HepG2 (cell line): ENCODE results near the gene CENPP. TPM values are rescaled to one million over a fixed set of nuclear protein-coding genes. Genes with fewer than 3 reads are reported as not detected.

Source experiments
- AHR ChIP-seq: IDR thresholded peaks from 2 replicates; pipeline ENCODE4 v1.6.1; 2018; ENCODE audit warnings: missing genetic modification reagents, missing compliant biosample characterization
- DBP ChIP-seq: sonication (generic); formaldehyde crosslinking; IDR thresholded peaks from 2 replicates; pipeline ENCODE4 v1.4.0; 2020; ENCODE audit warnings: missing genetic modification reagents; ENCODE audit errors: not compliant biosample characterization
- HNF1A ChIP-seq, 2 experiments: sonication (generic) in 1 of 2; formaldehyde crosslinking in 1 of 2; IDR thresholded peaks; 2 replicates each; pipeline versions ENCODE4 v1.4.0 to v1.6.1; 2016 to 2020; ENCODE audit warnings: borderline replicate concordance in 1 of 2, low read depth in 1 of 2, mild to moderate bottlenecking in 1 of 2, missing genetic modification reagents in 1 of 2
- HNF4A ChIP-seq: sonication (generic); formaldehyde crosslinking; IDR thresholded peaks from 2 replicates; pipeline ENCODE4 v1.4.0; 2020; ENCODE audit warnings: missing genetic modification reagents
- KLF16 ChIP-seq, 2 experiments: sonication (generic) in 1 of 2; formaldehyde crosslinking in 1 of 2; IDR thresholded peaks; 2 replicates each; pipeline versions ENCODE4 v1.6.1 to v1.8.0; 2016 to 2023; ENCODE audit warnings: missing genetic modification reagents in 2 of 2, missing compliant biosample characterization in 1 of 2
- MYC ChIP-seq: sonication (generic); formaldehyde crosslinking; IDR thresholded peaks from 2 replicates; pipeline ENCODE4 v1.9.0; 2021; ENCODE audit warnings: missing genetic modification reagents, borderline replicate concordance
- PAF1 ChIP-seq: IDR thresholded peaks from 2 replicates; pipeline ENCODE4 v1.6.1; 2016; ENCODE audit warnings: missing genetic modification reagents, missing compliant biosample characterization
- PCBP1 ChIP-seq: fragments of 200-400 bp; formaldehyde crosslinking; IDR thresholded peaks from 2 replicates; pipeline ENCODE4 v1.6.1; 2017; ENCODE audit warnings: mild to moderate bottlenecking, low read depth, low read length, borderline replicate concordance
- POGZ ChIP-seq: sonication (generic); formaldehyde crosslinking; IDR thresholded peaks from 2 replicates; pipeline ENCODE4 v1.4.0; 2020; ENCODE audit warnings: mild to moderate bottlenecking, missing genetic modification reagents
- TGIF2 ChIP-seq: IDR thresholded peaks from 2 replicates; pipeline ENCODE4 v1.6.1; 2016; ENCODE audit warnings: control low read depth, missing compliant biosample characterization
- U2AF2 ChIP-seq: fragments of 200-400 bp; formaldehyde crosslinking; IDR thresholded peaks from 2 replicates; pipeline ENCODE4 v1.6.1; 2017; ENCODE audit warnings: low read depth, mild to moderate bottlenecking, low read length
- ZFP62 ChIP-seq: sonication (generic); formaldehyde crosslinking; IDR thresholded peaks from 2 replicates; pipeline ENCODE4 v1.4.0; 2020; ENCODE audit warnings: missing genetic modification reagents
- ZNF121 ChIP-seq: sonication (generic); formaldehyde crosslinking; IDR thresholded peaks from 2 replicates; pipeline ENCODE4 v1.5.0; 2020; ENCODE audit warnings: mild to moderate bottlenecking, missing genetic modification reagents
- ZNF274 ChIP-seq: sonication (generic); formaldehyde crosslinking; IDR thresholded peaks from 2 replicates; pipeline ENCODE4 v1.5.1; 2020; ENCODE audit warnings: mild to moderate bottlenecking, missing genetic modification reagents
- ZNF589 ChIP-seq: sonication (generic); formaldehyde crosslinking; conservative IDR thresholded peaks from 2 replicates; pipeline ENCODE4 v1.8.0; 2022; ENCODE audit warnings: mild to moderate bottlenecking, moderate library complexity, missing genetic modification reagents
- polyA plus RNA-seq, 8 experiments: library from polyadenylated mRNA; depleted of rRNA in 3 of 8; stranded (reverse) in 7 of 8; unstranded in 1 of 8; fragments of >200 nt; fragmentation: Illumina TruSeq in 4 of 8; extraction: Trizol in 4 of 8; gene quantifications; 2 replicates each; pipeline versions ENCODE4 v1.2.1 to v1.2.3, GENCODE V29; 2011 to 2016; ENCODE audit warnings: low read depth in 4 of 8, missing spikeins in 1 of 8, mixed read lengths in 1 of 8; ENCODE audit not compliant: insufficient read depth in 1 of 8
- total RNA-seq, 5 experiments: library from RNA; depleted of rRNA; stranded (reverse); fragments of >200 nt; fragmentation: Illumina TruSeq; extraction: Trizol; gene quantifications; 2 replicates each; pipeline ENCODE4 v1.2.3, GENCODE V29; 2016; ENCODE audit warnings: low read depth in 1 of 5
- TF ChIP-seq, protein P1 (sequence below): sonication (generic); formaldehyde crosslinking; IDR thresholded peaks from 2 replicates; pipeline ENCODE4 v1.8.0; 2023; ENCODE audit warnings: mild to moderate bottlenecking, missing genetic modification reagents
- TF ChIP-seq, protein P2 (sequence below): sonication (generic); formaldehyde crosslinking; IDR thresholded peaks from 2 replicates; pipeline ENCODE4 v1.5.1; 2020; ENCODE audit warnings: mild to moderate bottlenecking, missing genetic modification reagents, borderline replicate concordance
- TF ChIP-seq, protein P3 (sequence below): sonication (generic); formaldehyde crosslinking; IDR thresholded peaks from 2 replicates; pipeline ENCODE4 v1.5.0; 2020; ENCODE audit warnings: mild to moderate bottlenecking, missing genetic modification reagents, borderline replicate concordance
- TF ChIP-seq, protein P4 (sequence below): IDR thresholded peaks from 2 replicates; pipeline ENCODE4 v1.6.1; 2016; ENCODE audit warnings: missing compliant biosample characterization, missing genetic modification reagents, borderline replicate concordance

CENPP gene
- total and polyA plus RNA-seq, 2 of the 13 experiments (the other 11 are each of a cell fraction or from before 2014, with no cell fraction given) = 2.0 to 11.4 TPM

DNA sequence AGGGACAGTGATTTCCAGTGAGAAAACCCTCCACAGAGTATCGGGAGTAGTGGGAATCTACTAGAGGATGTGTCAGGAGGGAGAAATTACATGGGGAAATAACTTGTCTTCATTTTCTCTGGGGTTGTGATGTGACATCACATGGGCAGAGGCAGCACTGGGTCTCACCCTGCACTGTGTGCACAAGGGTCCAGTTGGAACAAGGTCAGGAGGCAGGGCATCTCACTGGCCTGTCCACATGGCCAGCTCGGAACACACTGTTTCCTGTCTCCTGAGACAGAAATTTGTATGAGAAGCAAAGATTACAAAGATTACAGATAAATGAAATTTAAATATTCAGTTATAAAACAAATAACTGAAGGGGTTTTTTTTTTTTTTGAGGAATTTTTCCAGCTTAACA, 272.6 kb downstream of the CENPP start (continued):
- TF ChIP-seq ZNF121 (CRISPR knock-in tag) (peak; percentile 66), TGIF2 (CRISPR knock-in tag) (no peak), POGZ (CRISPR knock-in tag) (peak; percentile 49; the same call in 1 of the 2 replicates), PAF1 (no peak), MYC (CRISPR knock-in tag) (peak; percentile 71; the same call in 1 of the 2 replicates), HNF1A (IDR thresholded peaks at IDR 0.05; ENCODE audit: low read depth) (no peak), HNF1A (CRISPR knock-in tag; IDR thresholded peaks at IDR 0.05; ENCODE audit: borderline replicate concordance) (no peak), ZNF589 (CRISPR knock-in tag) (no peak), ZNF274 (CRISPR knock-in tag) (no peak), HNF4A (CRISPR knock-in tag) (peak; percentile 63), U2AF2 (no peak), AHR (CRISPR knock-in tag) (no peak), ZFP62 (CRISPR knock-in tag) (no peak), PCBP1 (no peak), DBP (CRISPR knock-in tag) (no peak), KLF16 (CRISPR knock-in tag; IDR thresholded peaks at IDR 0.05) (no peak)
- TF ChIP-seq, protein P1, sequence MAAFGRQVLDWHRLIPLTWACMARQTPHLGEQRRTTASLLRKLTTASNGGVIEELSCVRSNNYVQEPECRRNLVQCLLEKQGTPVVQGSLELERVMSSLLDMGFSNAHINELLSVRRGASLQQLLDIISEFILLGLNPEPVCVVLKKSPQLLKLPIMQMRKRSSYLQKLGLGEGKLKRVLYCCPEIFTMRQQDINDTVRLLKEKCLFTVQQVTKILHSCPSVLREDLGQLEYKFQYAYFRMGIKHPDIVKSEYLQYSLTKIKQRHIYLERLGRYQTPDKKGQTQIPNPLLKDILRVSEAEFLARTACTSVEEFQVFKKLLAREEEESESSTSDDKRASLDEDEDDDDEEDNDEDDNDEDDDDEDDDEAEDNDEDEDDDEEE (CRISPR knock-in tag) = no peak
- TF ChIP-seq, protein P2, sequence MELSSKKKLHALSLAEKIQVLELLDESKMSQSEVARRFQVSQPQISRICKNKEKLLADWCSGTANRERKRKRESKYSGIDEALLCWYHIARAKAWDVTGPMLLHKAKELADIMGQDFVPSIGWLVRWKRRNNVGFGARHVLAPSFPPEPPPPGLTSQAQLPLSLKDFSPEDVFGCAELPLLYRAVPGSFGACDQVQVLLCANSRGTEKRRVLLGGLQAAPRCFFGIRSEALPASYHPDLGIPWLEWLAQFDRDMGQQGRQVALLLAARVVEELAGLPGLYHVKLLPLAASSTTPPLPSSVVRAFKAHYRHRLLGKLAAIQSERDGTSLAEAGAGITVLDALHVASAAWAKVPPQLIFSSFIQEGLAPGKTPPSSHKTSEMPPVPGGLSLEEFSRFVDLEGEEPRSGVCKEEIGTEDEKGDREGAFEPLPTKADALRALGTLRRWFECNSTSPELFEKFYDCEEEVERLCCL = no peak
- TF ChIP-seq, protein P3, sequence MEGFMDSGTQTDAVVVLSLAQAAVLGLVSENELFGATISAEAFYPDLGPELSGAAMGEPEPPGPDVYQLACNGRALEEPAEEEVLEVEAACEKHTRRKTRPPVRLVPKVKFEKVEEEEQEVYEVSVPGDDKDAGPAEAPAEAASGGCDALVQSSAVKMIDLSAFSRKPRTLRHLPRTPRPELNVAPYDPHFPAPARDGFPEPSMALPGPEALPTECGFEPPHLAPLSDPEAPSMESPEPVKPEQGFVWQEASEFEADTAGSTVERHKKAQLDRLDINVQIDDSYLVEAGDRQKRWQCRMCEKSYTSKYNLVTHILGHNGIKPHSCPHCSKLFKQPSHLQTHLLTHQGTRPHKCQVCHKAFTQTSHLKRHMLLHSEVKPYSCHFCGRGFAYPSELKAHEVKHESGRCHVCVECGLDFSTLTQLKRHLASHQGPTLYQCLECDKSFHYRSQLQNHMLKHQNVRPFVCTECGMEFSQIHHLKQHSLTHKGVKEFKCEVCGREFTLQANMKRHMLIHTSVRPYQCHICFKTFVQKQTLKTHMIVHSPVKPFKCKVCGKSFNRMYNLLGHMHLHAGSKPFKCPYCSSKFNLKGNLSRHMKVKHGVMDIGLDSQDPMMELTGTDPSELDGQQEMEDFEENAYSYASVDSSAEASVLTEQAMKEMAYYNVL = no peak
- TF ChIP-seq, protein P4, sequence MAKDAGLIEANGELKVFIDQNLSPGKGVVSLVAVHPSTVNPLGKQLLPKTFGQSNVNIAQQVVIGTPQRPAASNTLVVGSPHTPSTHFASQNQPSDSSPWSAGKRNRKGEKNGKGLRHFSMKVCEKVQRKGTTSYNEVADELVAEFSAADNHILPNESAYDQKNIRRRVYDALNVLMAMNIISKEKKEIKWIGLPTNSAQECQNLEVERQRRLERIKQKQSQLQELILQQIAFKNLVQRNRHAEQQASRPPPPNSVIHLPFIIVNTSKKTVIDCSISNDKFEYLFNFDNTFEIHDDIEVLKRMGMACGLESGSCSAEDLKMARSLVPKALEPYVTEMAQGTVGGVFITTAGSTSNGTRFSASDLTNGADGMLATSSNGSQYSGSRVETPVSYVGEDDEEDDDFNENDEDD (CRISPR knock-in tag) = no peak
